Dermis blood vessel endothelial cell (primary cell): ENCODE measurements around the gene KRT4. TPM values are rescaled to one million over a fixed set of nuclear protein-coding genes. Genes with fewer than 3 reads are reported as not detected.
"Not testable (repeated sequence)": the region's sequence is repeated elsewhere in the genome, so short reads cannot be mapped to it uniquely, and the experiment has no call there.

Source experiments
- DNase-seq: peaks from one replicate; pipeline ENCODE4 v3.0.0; 2010
- total RNA-seq: library from RNA; depleted of rRNA; stranded (reverse); fragments of >200 nt; gene quantifications from 2 replicates; pipeline ENCODE4 v1.2.3, GENCODE V29; 2014

The KRT4 gene
- not detected in 2 replicates for total RNA-seq

GRCh38 chr12:52813885-52814709 lies at the start of gene KRT4:
KRT4 (minus strand) TSS chr12:52814116; CDS start chr12:52814058, 58 bp downstream.
- DNase-seq: no peak

GRCh38 chr12:52862023-52862422 lies 48.1 kb upstream of the KRT4 start:
- DNase-seq: no peak

- DNase-seq: no peak
Observed at GRCh38 chr12:52861511-52861910, 47.6 kb upstream of the KRT4 start.

GRCh38 chr12:52860102-52860823 lies 46.3 kb upstream of the KRT4 start:
- no peak for DNase-seq

- DNase-seq: no peak
Observed at GRCh38 chr12:52857500-52857899, 43.6 kb upstream of the KRT4 start.

DNA sequence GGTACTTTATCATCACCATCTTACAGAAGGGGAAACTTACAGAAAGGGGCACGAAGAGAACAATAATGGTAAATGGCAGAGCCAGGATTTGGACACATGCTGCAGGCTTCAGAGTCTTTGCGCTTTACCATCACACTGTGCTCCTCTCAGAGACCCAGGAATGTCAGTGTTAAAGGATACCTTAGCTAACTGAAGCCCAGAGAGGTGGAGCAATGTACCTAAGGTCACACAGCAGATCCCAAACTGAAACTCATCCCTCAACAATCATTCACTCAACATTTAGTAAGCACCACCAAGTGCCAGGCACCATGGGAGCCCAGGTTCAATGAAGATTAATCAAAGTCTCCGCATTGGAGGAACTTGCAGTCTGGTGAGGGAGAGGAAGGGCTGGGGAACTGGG lies 42.9 kb upstream of the KRT4 start:
- DNase-seq: no peak

GRCh38 chr12:52856077-52856476 lies 42.2 kb upstream of the KRT4 start:
- DNase-seq: not testable (repeated sequence)

DNA sequence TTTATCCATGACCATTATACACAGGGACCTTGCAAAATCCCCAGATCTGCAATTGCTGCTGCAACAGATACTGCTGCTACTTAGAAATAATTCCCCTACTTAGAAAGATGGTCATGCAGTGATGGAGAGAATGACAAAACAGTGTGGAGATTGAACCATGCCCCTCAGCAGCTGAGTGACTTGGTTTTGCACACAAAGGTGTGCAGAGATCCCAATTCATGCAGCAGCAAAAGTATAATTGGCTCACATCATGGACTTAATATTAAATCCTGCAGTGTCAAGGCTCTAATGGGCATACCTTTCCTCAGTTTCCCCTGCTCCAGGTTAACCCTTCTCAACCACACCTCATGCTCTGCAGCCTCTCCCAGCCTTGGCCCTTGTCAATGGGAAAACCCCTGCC lies 37.9 kb upstream of the KRT4 start:
- DNase-seq: no peak

DNA sequence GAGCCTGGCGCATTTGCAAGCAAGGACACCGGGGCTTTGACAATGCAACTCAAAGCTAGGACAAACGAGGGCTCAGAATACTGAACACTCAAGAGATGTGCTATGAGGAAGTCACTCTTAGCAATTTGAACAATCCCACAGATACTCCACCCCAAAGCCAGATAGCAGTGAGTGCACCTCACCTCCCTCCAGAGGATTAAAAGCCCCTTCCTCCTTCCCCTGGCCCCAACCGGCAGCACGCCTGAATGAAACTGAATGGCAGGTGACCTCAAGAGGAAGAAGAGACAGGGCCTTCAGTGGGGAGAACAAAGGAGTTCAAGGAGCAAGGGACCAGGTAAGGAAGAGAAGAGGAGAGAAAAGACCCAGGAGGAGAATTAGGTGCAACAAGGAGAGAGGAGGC lies 36.8 kb upstream of the KRT4 start:
- DNase-seq: no peak

- no peak for DNase-seq
Observed at GRCh38 chr12:52849511-52849910, 35.6 kb upstream of the KRT4 start.

DNA sequence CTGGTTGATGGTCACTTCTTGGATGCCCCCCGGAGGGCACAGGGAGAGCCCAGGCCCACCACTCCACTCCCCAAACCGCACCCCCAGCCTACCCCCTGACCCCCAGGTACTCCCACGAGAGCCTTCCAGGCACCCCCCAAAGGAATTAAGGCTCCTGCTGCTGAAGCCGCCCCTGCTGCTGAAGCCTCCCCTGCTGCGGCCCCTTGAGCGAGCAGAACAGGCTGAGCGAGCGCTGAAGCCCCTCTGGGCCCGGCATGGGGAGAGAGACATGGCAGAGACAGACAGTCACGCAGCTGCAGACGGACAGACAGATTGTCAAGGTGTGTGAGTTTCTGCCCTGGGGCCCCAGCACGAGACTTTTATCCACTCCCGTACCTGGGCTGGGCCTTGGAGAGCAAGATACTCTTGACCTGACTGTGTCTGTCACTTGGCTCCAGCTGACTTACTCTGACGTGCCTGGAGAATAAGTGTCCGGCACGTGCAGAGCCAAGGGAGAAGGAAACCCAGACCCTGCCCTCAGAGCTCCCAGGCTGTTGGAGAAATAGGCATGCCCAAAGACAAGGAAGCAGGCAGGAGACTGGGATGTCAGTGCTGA lies 34.8 kb upstream of the KRT4 start, which contains the start of gene KRT78:
Gene KRT78 (minus strand): TSS at position 334 of the 595 bp plus-strand sequence. CDS start 64 bp downstream, at position 270.
- no peak for DNase-seq

- no peak for DNase-seq
Observed at GRCh38 chr12:52847335-52848102, 33.6 kb upstream of the KRT4 start.

- DNase-seq: no peak
Observed at GRCh38 chr12:52846356-52846970, 32.5 kb upstream of the KRT4 start.

DNA sequence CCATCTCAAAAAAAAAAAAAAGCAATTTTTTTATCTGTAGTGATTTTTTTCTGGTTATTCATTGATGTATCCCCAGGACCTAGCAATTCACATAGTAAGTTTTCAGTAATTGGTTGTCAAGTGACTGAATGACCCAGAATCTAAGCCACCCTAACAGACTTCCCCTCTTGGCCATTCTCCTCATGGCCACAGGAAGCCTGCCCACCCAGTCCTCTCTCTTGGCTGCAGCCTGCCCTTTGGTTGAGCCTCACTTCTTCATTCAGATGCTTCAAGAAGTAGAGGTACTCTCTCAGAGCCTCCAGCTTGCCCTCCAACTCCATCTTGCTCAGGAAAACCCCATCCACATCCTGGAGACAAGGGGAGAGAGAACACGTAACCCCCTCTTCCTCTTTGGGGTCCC lies 32.0 kb upstream of the KRT4 start:
- DNase-seq: no peak

DNA sequence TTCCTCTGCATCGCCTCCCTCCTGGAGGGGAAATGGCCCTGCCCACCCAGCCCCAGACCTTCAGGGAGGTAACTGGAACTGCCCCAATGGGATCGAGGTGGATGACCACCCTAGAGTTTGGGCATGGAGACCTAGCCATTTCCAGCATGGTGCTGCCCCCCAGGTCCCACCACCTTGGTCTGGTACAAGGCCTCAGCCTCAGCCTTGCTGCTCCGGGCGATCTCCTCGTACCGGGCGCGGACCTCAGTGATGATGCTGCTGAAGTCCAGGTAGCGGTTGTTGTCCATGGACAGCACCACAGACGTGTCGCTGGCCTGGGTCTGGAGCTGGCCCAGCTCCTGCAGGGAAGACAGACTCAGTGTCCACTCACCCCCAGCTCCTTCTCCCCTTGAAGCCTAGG lies 30.5 kb upstream of the KRT4 start:
- no peak for DNase-seq

GRCh38 chr12:52839436-52840105 lies 25.7 kb upstream of the KRT4 start:
- no peak for DNase-seq

DNA sequence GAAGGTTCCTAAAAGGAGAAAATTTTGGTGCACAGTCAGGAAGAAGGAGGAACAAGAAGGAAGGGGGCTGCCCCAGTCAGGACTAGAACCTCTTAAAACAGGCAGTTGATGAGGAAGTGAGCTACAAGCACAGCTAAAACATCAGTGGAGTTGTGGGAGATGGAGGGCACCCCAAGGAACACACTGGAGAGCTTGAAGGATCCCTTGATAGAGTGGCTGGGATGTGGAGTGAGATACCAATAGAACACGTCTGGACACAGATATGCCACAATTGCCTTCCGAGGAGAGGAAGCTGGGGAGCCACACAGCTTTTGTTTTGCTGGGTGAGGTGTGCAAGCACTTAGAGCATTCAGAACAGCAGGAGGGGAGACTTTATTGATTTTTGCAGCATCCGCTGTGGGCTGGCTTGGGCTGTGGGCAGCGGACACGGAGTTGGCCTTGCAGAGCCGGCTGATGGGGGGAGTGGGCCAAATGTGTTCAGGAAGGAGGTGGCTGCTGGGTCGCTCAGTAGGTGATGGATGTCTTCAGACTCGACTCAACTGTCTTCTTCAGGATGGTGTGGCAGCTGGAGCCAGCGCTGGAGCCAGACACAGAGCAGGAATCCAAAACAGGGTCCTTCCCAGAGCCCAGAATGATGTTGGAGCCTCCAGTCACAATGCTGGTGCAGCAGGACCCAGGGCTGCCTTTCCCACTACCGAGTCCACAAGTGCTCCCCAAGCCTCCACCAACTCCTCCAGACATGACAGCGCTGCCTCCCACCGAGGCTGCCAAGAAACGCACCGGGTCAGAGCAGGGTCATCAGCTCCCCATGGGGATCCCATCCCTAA lies 24.9 kb upstream of the KRT4 start:
- DNase-seq: no peak

- no peak for DNase-seq
Observed at GRCh38 chr12:52837781-52838608, 24.1 kb upstream of the KRT4 start.

DNA sequence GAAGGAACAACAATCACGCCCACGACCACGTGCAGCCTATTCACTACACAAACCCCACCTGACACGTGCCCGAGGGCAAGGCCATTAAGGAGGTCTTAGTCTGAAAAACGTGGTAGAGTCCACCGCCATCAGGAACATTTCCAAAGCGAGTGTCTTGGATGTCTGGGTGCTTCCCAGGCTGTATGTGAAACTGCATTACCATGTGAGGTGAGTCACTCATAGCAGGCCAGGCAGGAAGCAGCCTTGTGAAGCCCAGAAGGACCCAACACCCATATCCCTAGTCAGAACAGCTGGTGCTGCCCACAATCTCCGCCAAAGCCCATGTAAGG lies 23.5 kb upstream of the KRT4 start:
- peak; percentile 58 for DNase-seq
